NCI-H69 (cell line): ENCODE measurements around the gene STAC3.
"Not testable (repeated sequence)": the region's sequence is repeated elsewhere in the genome, so short reads cannot be mapped to it uniquely, and the experiment has no call there.

Source experiments
- DNase-seq: peaks from one replicate; lab custom pipeline; 2025; lab: John Stamatoyannopoulos, UW

STAC3 gene

GRCh38 chr12:57250956-57251355, at the start of gene STAC3:
Gene STAC3 (minus strand): TSS chr12:57251187. CDS start chr12:57249636, 1,551 bp downstream.
- no peak for DNase-seq

DNA sequence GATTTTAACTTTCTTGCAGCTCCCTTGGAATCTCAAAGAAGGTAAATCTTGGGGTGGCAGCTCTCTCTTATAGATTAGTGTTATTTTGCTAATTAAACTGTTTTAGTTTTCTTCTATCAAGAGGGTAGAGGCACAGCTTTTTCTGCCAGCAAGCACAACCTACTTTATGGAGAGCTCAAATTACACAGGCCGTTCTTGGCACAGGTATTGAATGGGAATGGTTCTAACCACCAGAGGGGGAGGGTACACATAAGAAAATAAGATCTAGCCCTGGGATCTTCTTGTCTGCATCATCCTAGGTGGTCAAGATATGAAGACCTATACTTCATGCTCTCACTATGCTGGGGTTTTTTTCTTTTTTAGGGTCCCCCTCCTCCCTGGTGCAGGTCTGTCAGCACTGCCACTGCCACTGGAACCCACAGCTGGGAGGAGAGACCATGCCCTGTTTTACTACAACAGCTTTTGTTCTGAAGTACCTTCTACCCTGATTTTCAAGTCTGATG, 48.6 kb upstream of the STAC3 start:
- DNase-seq: peak; percentile 63

- no peak for DNase-seq
Measured at GRCh38 chr12:57296291-57296690, 45.3 kb upstream of the STAC3 start.

DNA sequence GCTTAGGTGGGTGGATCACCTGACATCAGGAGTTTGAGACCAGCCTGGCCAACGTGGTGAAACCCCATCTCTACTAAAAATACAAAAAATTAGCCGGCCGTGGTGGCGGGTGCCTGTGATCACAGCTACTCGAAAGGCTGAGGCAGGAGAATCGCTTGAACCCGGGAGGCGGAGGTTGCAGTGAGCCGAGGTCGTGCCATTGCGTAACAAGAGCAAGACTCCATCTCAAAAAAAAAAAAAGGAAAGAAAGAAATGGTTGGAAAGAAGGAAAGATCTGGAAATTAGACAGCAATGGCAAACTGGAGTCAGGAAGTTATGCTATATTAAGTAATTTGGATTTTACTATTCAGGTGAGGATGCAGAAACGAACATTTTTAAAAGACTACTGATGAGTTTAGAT, 31.1 kb upstream of the STAC3 start:
- not testable (repeated sequence) for DNase-seq

- peak; percentile 64 for DNase-seq
Measured at GRCh38 chr12:57280211-57281062, 29.4 kb upstream of the STAC3 start.

- DNase-seq: no peak
Measured at GRCh38 chr12:57278465-57279381, 27.7 kb upstream of the STAC3 start.

- peak; percentile 39 for DNase-seq
Measured at GRCh38 chr12:57276935-57277563, 26.1 kb upstream of the STAC3 start.

GRCh38 chr12:57276233-57276632, 25.2 kb upstream of the STAC3 start:
- DNase-seq: not testable (repeated sequence)

DNA sequence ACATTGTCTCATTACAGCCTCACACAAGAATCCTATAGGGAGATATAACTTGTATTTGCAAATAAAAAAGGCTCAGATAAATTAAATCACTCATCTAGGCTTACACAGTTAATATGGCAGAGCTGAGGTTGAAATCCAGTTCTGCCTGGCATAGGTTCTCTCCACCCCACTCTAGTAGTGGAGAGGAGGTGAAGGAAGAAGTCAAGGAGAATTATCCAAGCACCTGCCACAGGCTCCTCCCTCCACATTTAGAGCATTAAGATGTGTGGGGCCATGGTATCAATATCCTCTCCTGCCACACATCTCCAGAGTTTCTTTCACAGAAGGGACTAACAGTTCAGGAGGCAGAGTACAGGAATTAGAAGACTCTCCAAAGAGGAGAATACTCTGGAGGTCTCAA, 22.5 kb upstream of the STAC3 start:
- DNase-seq: no peak

DNA sequence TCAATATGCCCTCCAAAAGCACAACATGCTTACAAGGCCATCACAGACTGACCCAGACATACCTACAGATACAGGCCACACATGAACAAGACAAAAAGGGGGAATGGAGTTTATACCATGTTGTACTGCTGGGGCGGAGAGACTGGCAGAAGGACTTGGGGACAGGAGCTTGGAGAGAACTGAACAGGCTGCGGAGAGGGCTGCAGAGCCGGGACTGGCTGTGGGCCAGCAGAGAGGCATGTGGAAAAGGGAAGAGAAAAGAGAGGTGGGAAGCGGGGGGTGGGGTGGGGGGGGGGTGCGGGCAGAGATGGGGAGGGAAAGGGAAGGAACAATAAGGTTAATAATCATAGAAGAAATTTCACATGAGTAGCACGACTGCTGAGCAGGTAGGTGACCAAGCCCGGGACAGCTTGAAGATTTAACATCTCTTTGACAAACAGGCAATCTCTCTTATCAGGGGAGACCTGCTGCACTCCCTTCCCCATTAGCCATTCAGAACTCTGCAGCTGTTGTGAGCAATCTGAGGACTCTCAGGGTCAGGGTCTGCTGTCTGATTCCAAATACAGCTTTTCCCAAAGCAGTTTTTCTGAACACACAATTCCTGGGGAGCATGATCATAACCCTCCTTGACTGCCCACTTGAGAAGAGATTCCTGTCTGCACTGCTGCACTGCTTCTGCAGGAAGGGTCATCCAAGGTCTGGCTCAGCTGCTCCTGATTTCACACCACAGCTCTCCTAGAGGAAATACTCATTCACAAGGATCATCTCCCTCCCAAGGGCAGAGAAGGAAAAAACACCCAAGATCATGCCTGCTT, 21.6 kb upstream of the STAC3 start:
- DNase-seq: no peak

DNA sequence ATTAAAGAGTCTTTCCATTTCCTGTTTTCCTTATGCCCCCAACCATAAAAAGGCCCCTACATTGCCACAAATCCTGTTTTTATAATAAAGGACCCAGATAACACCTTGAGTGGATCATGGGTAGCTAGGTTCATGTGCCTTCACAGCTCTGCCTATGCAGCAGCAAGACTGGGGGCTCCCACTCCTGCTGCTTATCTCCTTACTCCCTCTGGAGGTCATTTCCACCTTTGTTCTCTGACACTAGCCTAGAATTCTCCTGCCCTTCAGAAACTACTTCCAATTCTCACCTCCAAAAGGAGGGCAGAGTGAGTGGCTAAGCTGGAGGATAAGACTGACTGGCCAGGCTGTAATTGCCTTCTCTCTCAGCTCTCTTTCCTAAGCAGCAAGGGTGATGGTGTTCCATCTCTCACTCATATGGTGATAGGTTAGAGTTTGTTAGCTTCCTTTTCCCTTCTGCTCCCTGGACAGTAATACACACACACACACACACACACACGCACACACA, 20.0 kb upstream of the STAC3 start:
- DNase-seq: no peak

DNA sequence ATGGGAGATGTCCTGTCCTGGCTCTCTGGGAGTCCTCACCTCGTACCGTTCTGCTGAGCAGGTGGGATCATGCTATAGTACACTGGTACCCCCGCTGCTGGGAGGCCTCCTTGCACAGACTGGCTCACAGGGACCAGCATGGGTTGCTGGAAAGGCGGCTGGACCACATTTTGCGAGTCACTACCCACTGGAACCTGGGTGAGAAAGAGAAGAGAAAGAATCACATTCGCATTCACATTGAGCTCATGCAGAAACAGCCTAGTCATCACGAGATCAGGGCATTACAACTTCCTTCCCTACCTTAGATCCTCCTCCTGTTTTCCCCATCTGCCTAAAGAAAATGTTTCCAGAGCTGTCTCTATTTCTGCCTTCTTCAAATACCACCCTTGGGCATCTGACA, 17.3 kb upstream of the STAC3 start:
- DNase-seq: no peak

DNA sequence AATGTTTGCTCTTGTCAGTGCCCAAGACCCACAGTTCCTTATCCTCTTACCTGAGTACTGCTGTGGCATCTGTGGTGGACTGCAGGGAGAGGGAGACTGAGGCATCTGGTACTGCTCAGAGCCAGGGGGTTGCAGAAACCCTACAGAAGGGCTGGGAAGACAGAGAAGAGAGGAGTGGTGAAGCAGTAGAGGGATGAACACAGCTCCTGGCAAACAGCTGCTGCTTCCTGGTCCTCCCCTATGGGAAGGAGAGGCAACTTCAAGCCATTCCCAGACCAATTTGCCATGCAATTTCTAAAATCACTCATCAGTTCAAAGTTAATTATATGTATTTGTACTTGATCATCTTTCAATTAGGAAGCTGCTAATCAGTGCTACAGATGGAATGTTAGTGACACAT, 15.7 kb upstream of the STAC3 start:
- DNase-seq: no peak

- no peak for DNase-seq
Measured at GRCh38 chr12:57263096-57263495, 12.1 kb upstream of the STAC3 start.

DNA sequence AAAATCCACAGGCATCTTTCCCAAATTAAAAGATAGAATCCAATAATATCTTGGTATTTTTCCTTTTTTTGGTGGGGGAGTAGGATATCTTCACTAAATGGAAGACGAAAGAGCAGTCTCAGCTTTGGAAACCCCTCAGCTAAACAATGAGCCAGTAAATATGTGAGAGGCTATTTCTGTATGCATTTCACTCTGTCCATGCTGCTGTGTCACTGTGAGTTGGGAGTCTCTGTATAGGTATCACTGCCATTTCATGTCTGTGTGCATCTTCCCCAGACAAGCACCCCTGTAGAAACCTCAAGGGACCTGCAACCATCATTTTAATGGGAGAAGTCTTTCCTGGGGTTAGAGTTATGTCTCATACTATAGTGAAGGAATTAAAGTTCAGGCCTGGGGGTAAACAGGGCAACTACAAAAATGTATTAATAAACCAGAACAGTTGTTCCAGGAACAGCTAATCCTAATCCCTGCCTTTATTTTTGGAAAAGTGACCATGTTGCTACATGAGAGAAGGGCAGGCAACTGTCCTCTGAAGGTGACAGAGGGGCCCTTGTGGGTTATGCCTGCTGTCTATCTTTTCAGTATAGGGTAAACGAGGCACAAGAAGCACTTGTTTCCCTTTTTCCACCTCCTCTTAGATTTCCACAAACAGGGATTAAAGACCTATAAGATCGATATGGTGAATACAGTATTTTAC, 11.3 kb upstream of the STAC3 start:
- peak; percentile 35 for DNase-seq

GRCh38 chr12:57261428-57261865, 10.5 kb upstream of the STAC3 start:
- peak; percentile 94 for DNase-seq

DNA sequence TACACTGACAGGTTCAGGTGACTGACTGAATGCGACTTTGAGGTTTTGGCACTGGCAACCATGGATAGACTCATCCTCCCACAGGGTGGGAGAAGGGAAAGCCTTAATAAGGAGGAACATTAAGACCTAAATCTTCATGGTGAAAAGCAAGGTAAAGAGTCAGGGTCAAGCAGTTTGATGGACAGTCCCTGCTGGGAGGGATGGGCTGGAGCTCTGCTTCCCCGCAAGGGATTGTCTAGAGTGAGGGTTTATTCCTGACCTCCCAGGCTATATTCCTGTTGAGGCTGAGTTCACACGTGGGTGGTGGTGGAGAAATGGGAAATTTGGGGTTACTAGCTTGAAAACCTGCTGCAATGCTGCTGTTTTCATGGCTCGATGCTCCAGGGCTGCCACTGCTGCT, 9.4 kb upstream of the STAC3 start:
- no peak for DNase-seq

- DNase-seq: no peak
Measured at GRCh38 chr12:57258977-57259970, 8.3 kb upstream of the STAC3 start.

GRCh38 chr12:57255916-57256315, 4.9 kb upstream of the STAC3 start:
- DNase-seq: no peak
